Stomach (tissue), 9 donors: Measurements from ENCODE around the gene CACNA1I. TPM values are rescaled to one million over a fixed set of nuclear protein-coding genes. Genes with fewer than 3 reads are reported as not detected.
A peak's percentile ranks its signal among the peaks of the same experiment; 100 is the strongest.

Source experiments
- DNase-seq, 2 donors: peaks; one replicate each; pipeline versions ENCODE4 v3.0.0 to v3.0.0-alpha.2; 2013 to 2019
- H3K27ac ChIP-seq, 5 donors: fragments of 200-600 bp in 4 of 5; sonication (generic) in 4 of 5; one replicate each; pipeline ENCODE4 v1.5.1; 2013 to 2019; ENCODE audit warnings: mild to moderate bottlenecking in 1 of 5, moderate library complexity in 1 of 5
- H3K27me3 ChIP-seq, 3 donors: fragments of 200-600 bp; sonication (generic); one replicate each; pipeline ENCODE4 v1.5.1; 2017 to 2019; ENCODE audit warnings: mixed run types in 1 of 3
- H3K36me3 ChIP-seq, 4 donors: fragments of 200-600 bp; sonication (generic); 1 replicate in 3 of 4; 2 replicates in 1 of 4; pipeline ENCODE4 v1.5.1; 2016 to 2019
- H3K4me1 ChIP-seq, 4 donors: fragments of 200-600 bp; sonication (generic); one replicate each; pipeline ENCODE4 v1.5.1; 2016 to 2019
- H3K4me3 ChIP-seq, 4 donors: fragments of 200-600 bp; sonication (generic) in 3 of 4; one replicate each; pipeline ENCODE4 v1.5.1; 2016 to 2019; ENCODE audit warnings: mild to moderate bottlenecking in 1 of 4
- H3K9me3 ChIP-seq, 4 donors: fragments of 200-600 bp; sonication (generic); one replicate each; pipeline ENCODE4 v1.5.1; 2016 to 2019
- CTCF ChIP-seq, 7 experiments: fragments of 450-650 bp in 4 of 7; fragments of 200-600 bp in 3 of 7; sonication (generic) in 3 of 7; IDR thresholded peaks; one replicate each; pipeline ENCODE4 v1.5.1; 2016 to 2019; ENCODE audit warnings: antibody characterized with exemption in 7 of 7, control low read depth in 2 of 7, mild to moderate bottlenecking in 1 of 7
- EP300 ChIP-seq: sonication (generic); formaldehyde crosslinking; IDR thresholded peaks from one replicate; pipeline ENCODE4 v1.6.1; 2017; ENCODE audit warnings: antibody characterized with exemption
- POLR2A ChIP-seq, 4 donors: fragments of 450-650 bp; IDR thresholded peaks; one replicate each; pipeline ENCODE4 v1.6.1; 2016; ENCODE audit warnings: antibody characterized with exemption in 4 of 4, control low read depth in 2 of 4, mild to moderate bottlenecking in 1 of 4, moderate library complexity in 1 of 4
- POLR2AphosphoS5 ChIP-seq, 3 donors: sonication (generic); formaldehyde crosslinking; IDR thresholded peaks; one replicate each; pipeline ENCODE4 v1.6.1; 2016; ENCODE audit warnings: antibody characterized with exemption in 3 of 3
- WGBS, 5 donors: extraction: QIAGEN DNeasy Blood & Tissue Kit in 3 of 5; methylation state at CpG; one replicate each; pipeline versions ENCODE4 v1.1.5 to v1.1.7; 2013 to 2018; 5-methylcytosine and 5-hydroxymethylcytosine counted together
- intact Hi-C: fragments of 100-400 bp; cut with DNase I; formaldehyde crosslinking; loops from one replicate; pipeline ENCODE4 v1.15.1; 2023; ENCODE audit warnings: low total_unique reads
- polyA plus RNA-seq, 3 donors: library from polyadenylated mRNA; stranded (reverse); fragments of 200-250 nt; gene quantifications; one replicate each; pipeline ENCODE4 v1.2.3, GENCODE V29; 2013
- total RNA-seq, 5 donors: library from RNA; depleted of rRNA; stranded (reverse); fragments of >200 nt; gene quantifications; one replicate each; pipeline versions ENCODE4 v1.1.0 to v1.2.3, GENCODE V29; 2014 to 2016
- donor health status: healthy with polysubstance abuse.
- donor health status: Bipolar disorder and iron deficiency.
- donor health status: healthy.

CACNA1I gene
- total and polyA plus RNA-seq, 8 donors, result 0.06 to 4.0 (median 0.22) TPM; not detected in 2

- Histone ChIP-seq H3K4me3 (no peak overlapping the region), H3K9me3 (no peaks in the 10 kb centered on the region), H3K27me3 (peaks cover 4 to 44% (median 4%) of the 10 kb centered on the region in 3 donors), H3K4me1 (no peaks in the 10 kb centered on the region), H3K27ac (no peak overlapping the region), H3K36me3 (no peaks in the 10 kb centered on the region)
- TF ChIP-seq POLR2A (IDR thresholded peaks at IDR 0.05) (no peak), POLR2AphosphoS5 (IDR thresholded peaks at IDR 0.05) (no peak), EP300 (no peak)
- intact Hi-C loops, result no loop called here
- WGBS, 5 donors, result 46 to 62% (median 60%) methylated on average over 7 to 9 of the region's 9 CpGs
- peak in 1 of 2 donors; percentile 17 for DNase-seq
These were observed 150.9 kb downstream of the CACNA1I start for GRCh38 chr22:39721206-39722031.

- DNase-seq, result peak in 1 of 2 donors; percentile 15
- Histone ChIP-seq H3K36me3 (no peaks in the 10 kb centered on the region), H3K9me3 (no peaks in the 10 kb centered on the region), H3K27ac (no peak overlapping the region), H3K4me3 (no peak overlapping the region), H3K4me1 (no peaks in the 10 kb centered on the region), H3K27me3 (peaks cover 4 to 46% (median 4%) of the 10 kb centered on the region in 3 donors)
- 88 to 95% (median 92%) methylated on average over 6 of the region's 6 CpGs for WGBS, 5 donors
- TF ChIP-seq POLR2A (IDR thresholded peaks at IDR 0.05) (no peak), POLR2AphosphoS5 (IDR thresholded peaks at IDR 0.05) (no peak), EP300 (no peak), CTCF (IDR thresholded peaks at IDR 0.05) (no peak)
- intact Hi-C loops, result no loop called here
These were observed 151.4 kb downstream of the CACNA1I start for GRCh38 chr22:39722032-39722325.

- Histone ChIP-seq H3K36me3 (no peaks in the 10 kb centered on the region), H3K27me3 (peaks cover 4 to 47% (median 4%) of the 10 kb centered on the region in 3 donors), H3K27ac (no peak overlapping the region), H3K4me1 (no peaks in the 10 kb centered on the region), H3K9me3 (no peaks in the 10 kb centered on the region), H3K4me3 (no peak overlapping the region)
- WGBS, 5 donors, result 72 to 78% (median 76%) methylated on average over 4 of the region's 4 CpGs
- intact Hi-C loops, result no loop called here
- peak in 1 of 2 donors; percentile 5 for DNase-seq
- no peak for TF ChIP-seq POLR2AphosphoS5 (IDR thresholded peaks at IDR 0.05)
- TF ChIP-seq EP300, result no peak
- TF ChIP-seq POLR2A (IDR thresholded peaks at IDR 0.05), result no peak
- TF ChIP-seq CTCF (IDR thresholded peaks at IDR 0.05), result no peak
These were observed 151.9 kb downstream of the CACNA1I start for GRCh38 chr22:39722501-39722900.

- no peak overlapping the region for H3K27ac ChIP-seq
- TF ChIP-seq POLR2A (IDR thresholded peaks at IDR 0.05), result no peak
- TF ChIP-seq POLR2AphosphoS5 (IDR thresholded peaks at IDR 0.05), result no peak
- no peak for TF ChIP-seq CTCF (IDR thresholded peaks at IDR 0.05)
- TF ChIP-seq EP300, result no peak
- WGBS, 5 donors, result 81 to 94% (median 87%) methylated on average over 10 of the region's 10 CpGs
- peaks cover 4 to 56% (median 4%) of the 10 kb centered on the region in 3 donors for H3K27me3 ChIP-seq
- H3K4me1 ChIP-seq, result no peaks in the 10 kb centered on the region
- no peak overlapping the region for H3K4me3 ChIP-seq
- H3K36me3 ChIP-seq, result no peaks in the 10 kb centered on the region
- H3K9me3 ChIP-seq, result no peaks in the 10 kb centered on the region
- intact Hi-C loops, result no loop called here
- peak in 1 of 2 donors; percentile 11 for DNase-seq
These were observed 152.9 kb downstream of the CACNA1I start for GRCh38 chr22:39723463-39723862.

- 31 to 79% (median 67%) methylated on average over 1 to 3 of the region's 3 CpGs for WGBS, 5 donors
- Histone ChIP-seq H3K27me3 (peaks cover 4 to 59% (median 4%) of the 10 kb centered on the region in 3 donors), H3K4me3 (no peak overlapping the region), H3K27ac (no peak overlapping the region), H3K36me3 (no peaks in the 10 kb centered on the region), H3K4me1 (no peaks in the 10 kb centered on the region), H3K9me3 (no peaks in the 10 kb centered on the region)
- DNase-seq, result peak in 1 of 2 donors; percentile 25
- no peak for TF ChIP-seq POLR2AphosphoS5 (IDR thresholded peaks at IDR 0.05)
- TF ChIP-seq POLR2A (IDR thresholded peaks at IDR 0.05), result no peak
- TF ChIP-seq EP300, result no peak
- TF ChIP-seq CTCF (IDR thresholded peaks at IDR 0.05), result no peak
- intact Hi-C loops, result no loop called here
These were observed 153.4 kb downstream of the CACNA1I start for GRCh38 chr22:39723899-39724351.
